WERI-Rb-1 (cell line): ENCODE data around the gene GRHPR.

ENCODE experiments used
- DNase-seq: peaks from one replicate; pipeline ENCODE4 v3.0.0-alpha.2; 2020
- H3K27ac ChIP-seq: fragments of 250-450 bp; sonication (Bioruptor Pico); 2 replicates; pipeline ENCODE4 v1.5.1; 2020; ENCODE audit warnings: mild to moderate bottlenecking, moderate library complexity
- H3K27me3 ChIP-seq: fragments of 250-450 bp; sonication (Bioruptor Pico); 2 replicates; pipeline ENCODE4 v1.5.1; 2021; ENCODE audit warnings: mild to moderate bottlenecking, low read depth, moderate library complexity; ENCODE audit not compliant: insufficient read depth, severe bottlenecking
- H3K36me3 ChIP-seq: fragments of 250-450 bp; sonication (Bioruptor Pico); 2 replicates; pipeline ENCODE4 v1.5.1; 2020; ENCODE audit warnings: mild to moderate bottlenecking, moderate library complexity
- H3K4me3 ChIP-seq: 2 replicates; pipeline ENCODE4 v1.5.1; 2011; ENCODE audit warnings: low read depth, mild to moderate bottlenecking, control low read depth, low read length
- H3K9me3 ChIP-seq: fragments of 250-450 bp; sonication (Bioruptor Pico); 2 replicates; pipeline ENCODE4 v1.5.1; 2021; ENCODE audit warnings: mild to moderate bottlenecking, moderate library complexity; ENCODE audit not compliant: severe bottlenecking
- TF ChIP-seq, protein P1 (sequence below): IDR thresholded peaks from 2 replicates; pipeline ENCODE4 v1.5.1; 2011; ENCODE audit warnings: low read depth, mild to moderate bottlenecking, control low read depth, inconsistent platforms, low read length

The GRHPR gene

GRCh38 chr9:37441776-37442370 is 19.4 kb downstream of the GRHPR start:
- TF ChIP-seq, protein P1, sequence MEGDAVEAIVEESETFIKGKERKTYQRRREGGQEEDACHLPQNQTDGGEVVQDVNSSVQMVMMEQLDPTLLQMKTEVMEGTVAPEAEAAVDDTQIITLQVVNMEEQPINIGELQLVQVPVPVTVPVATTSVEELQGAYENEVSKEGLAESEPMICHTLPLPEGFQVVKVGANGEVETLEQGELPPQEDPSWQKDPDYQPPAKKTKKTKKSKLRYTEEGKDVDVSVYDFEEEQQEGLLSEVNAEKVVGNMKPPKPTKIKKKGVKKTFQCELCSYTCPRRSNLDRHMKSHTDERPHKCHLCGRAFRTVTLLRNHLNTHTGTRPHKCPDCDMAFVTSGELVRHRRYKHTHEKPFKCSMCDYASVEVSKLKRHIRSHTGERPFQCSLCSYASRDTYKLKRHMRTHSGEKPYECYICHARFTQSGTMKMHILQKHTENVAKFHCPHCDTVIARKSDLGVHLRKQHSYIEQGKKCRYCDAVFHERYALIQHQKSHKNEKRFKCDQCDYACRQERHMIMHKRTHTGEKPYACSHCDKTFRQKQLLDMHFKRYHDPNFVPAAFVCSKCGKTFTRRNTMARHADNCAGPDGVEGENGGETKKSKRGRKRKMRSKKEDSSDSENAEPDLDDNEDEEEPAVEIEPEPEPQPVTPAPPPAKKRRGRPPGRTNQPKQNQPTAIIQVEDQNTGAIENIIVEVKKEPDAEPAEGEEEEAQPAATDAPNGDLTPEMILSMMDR, result no peak
- H3K9me3 ChIP-seq, result no peaks in the 10 kb centered on the region
- DNase-seq, result no peak
- no peak overlapping the region for H3K27ac ChIP-seq
- H3K36me3 ChIP-seq, result peaks cover 72% of the 10 kb centered on the region
- H3K27me3 ChIP-seq, result no peaks in the 10 kb centered on the region
- H3K4me3 ChIP-seq, result no peak overlapping the region

DNA sequence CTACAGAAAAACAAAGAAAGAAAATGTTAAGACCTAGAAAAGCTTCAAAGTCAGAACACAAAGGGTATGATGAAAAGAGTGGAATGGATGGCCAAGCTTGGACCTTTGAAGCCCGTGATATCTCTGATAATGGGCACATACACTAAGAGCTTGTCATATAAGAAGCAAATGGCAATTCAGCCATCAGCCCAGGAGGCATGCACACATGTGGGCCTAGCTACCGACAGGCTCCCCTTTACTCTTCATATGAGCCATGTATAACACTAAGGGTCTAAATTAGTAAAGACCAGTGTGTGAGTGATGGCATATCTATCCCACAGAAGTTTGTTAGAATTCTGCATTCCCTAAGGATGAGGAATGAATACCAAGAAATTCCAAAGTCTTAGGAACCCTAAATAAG is 20.1 kb downstream of the GRHPR start:
- H3K9me3 ChIP-seq, result no peaks in the 10 kb centered on the region
- DNase-seq, result no peak
- no peak overlapping the region for H3K4me3 ChIP-seq
- TF ChIP-seq, protein P1, result no peak
- H3K27ac ChIP-seq, result no peak overlapping the region
- H3K36me3 ChIP-seq, result peaks cover 65% of the 10 kb centered on the region
- H3K27me3 ChIP-seq, result no peaks in the 10 kb centered on the region

GRCh38 chr9:37443566-37443965 is 21.1 kb downstream of the GRHPR start:
- no peaks in the 10 kb centered on the region for H3K27me3 ChIP-seq
- peaks cover 55% of the 10 kb centered on the region for H3K36me3 ChIP-seq

DNA sequence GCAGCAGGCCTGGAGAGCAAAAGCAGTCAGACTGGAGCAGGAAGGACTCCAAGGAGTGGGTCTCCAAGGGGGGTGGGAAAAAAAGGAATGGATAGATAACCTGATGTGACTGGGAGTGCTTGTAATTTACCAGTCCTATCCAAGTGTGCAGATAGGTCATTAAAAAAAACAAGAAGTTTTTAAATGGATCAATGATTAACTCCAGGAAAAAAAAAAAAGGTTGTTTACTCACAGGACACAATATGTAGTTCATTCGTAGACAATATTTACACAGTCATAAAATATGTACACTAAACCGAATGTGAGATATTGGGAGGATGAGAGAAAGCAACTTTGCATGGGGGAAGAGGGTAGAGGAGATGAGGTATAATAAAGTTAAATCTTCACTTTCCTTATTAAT is 22.4 kb downstream of the GRHPR start:
- H3K27me3 ChIP-seq, result no peaks in the 10 kb centered on the region
- no peak overlapping the region for H3K27ac ChIP-seq
- H3K9me3 ChIP-seq, result no peaks in the 10 kb centered on the region
- H3K4me3 ChIP-seq, result no peak overlapping the region
- no peak for DNase-seq
- TF ChIP-seq, protein P1, result no peak
- peaks cover 53% of the 10 kb centered on the region for H3K36me3 ChIP-seq

More at GRCh38 chr9:37443566-37443965, 21.1 kb downstream of the GRHPR start:
- Histone ChIP-seq H3K9me3 (no peaks in the 10 kb centered on the region), H3K4me3 (no peak overlapping the region), H3K27ac (no peak overlapping the region)
- DNase-seq, result no peak
- TF ChIP-seq, protein P1, result no peak

GRCh38 chr9:37445832-37446231 is 23.3 kb downstream of the GRHPR start:
- TF ChIP-seq, protein P1, result no peak
- DNase-seq, result no peak
- no peak overlapping the region for H3K27ac ChIP-seq
- H3K36me3 ChIP-seq, result peaks cover 49% of the 10 kb centered on the region
- no peak overlapping the region for H3K4me3 ChIP-seq
- no peaks in the 10 kb centered on the region for H3K9me3 ChIP-seq
- H3K27me3 ChIP-seq, result no peaks in the 10 kb centered on the region

DNA sequence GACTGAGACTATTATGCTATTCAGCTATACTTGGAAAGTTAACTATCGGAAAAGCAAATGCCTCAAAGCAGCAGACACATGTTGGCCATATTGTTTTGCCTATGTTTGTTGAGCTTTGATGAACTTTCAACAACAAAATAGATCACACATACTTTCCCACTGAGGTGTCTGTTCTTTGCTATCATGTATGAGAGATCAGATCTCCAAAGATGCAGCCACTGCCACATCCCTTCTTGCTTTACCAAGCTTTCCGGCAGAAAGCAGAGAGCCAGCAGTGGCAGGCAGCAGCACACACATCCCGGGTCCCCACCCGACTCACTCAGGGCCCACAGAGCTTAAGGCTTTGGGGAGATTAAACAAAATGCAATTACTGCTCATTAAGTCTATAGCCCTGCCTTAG is 23.9 kb downstream of the GRHPR start:
- TF ChIP-seq, protein P1, result no peak
- peak; percentile 38 for DNase-seq
- H3K36me3 ChIP-seq, result peaks cover 46% of the 10 kb centered on the region
- no peak overlapping the region for H3K4me3 ChIP-seq
- H3K27ac ChIP-seq, result no peak overlapping the region
- H3K9me3 ChIP-seq, result no peaks in the 10 kb centered on the region
- no peaks in the 10 kb centered on the region for H3K27me3 ChIP-seq
